Measurements from ENCODE around the gene OR1I1.

Gene OR1I1

DNA sequence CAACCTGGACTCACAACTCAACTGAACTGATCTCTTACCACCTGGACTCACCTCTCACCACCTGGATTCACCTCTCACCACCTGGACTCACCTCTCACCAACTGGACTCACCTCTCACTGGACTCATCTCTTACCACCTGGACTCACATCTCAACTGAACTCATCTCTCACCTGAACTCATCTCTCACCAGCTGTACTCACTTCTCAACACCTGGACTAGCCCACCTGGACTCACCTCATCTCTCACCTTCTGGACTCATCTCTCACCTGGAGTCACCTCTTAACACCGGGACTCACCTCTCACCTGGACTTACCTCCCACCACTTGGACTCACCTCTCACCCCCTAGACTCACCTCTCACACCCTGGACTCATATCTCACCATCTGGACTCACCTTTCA lies 40.0 kb upstream of the OR1I1 start:
- H3K14ac ChIP-seq (ENCODE audit: low read length), result no peak overlapping the region
- H4K91ac ChIP-seq (ENCODE audit: low read depth, low read length, poor library complexity), result no peak overlapping the region
- no peak overlapping the region for H4K8ac ChIP-seq (ENCODE audit: low read depth, low read length)
- H3K36me3 ChIP-seq (replicated peaks in 1 of 2; ENCODE audit: control insufficient read depth in 2 of 2, insufficient read depth in 2 of 2, low read length in 2 of 2), result no peaks in the 10 kb centered on the region
- H3K9me3 ChIP-seq (replicated peaks in 1 of 2; ENCODE audit: control insufficient read depth in 2 of 2, insufficient read depth in 1 of 2, low read depth in 1 of 2, low read length in 2 of 2), result peaks cover 0 to 12% of the 10 kb centered on the region in 2 donors
- no CpG with 5 or more reads among the region's 1 CpG for WGBS, 2 donors (ENCODE audit: extremely low coverage in 2 of 2, insufficient read length in 2 of 2, insufficient replicate concordance in 1 of 2)
- no peaks in the 10 kb centered on the region for H3K4me1 ChIP-seq (ENCODE audit: control insufficient read depth in 2 of 2, insufficient read depth in 1 of 2, low read depth in 1 of 2, low read length in 2 of 2)
- H3K79me1 ChIP-seq (ENCODE audit: low read depth, low read length), result peaks cover 2% of the 10 kb centered on the region
- no peak overlapping the region for H3K9ac ChIP-seq (ENCODE audit: low read depth, low read length, poor library complexity)
- H2BK12ac ChIP-seq (ENCODE audit: low read length), result no peak overlapping the region
- peak overlapping the region in 1 of 2 donors; percentile 32 for H3K4me3 ChIP-seq (ENCODE audit: low read length in 2 of 2)
- H3K27ac ChIP-seq (replicated peaks; ENCODE audit: low read length), result no peak overlapping the region
- no peak overlapping the region for H3K23ac ChIP-seq (ENCODE audit: low read depth, low read length, poor library complexity)
- no peak overlapping the region for H2AK5ac ChIP-seq (ENCODE audit: low read depth, low read length)
- no peak overlapping the region for H3K18ac ChIP-seq (ENCODE audit: low read length)
- no peak overlapping the region for H2BK15ac ChIP-seq (ENCODE audit: low read length)
- H3K4ac ChIP-seq (ENCODE audit: low read length), result no peak overlapping the region
- H2BK5ac ChIP-seq (ENCODE audit: low read length), result no peak overlapping the region
- DNase-seq (ENCODE audit: low spot score), result no peak
- H3K27me3 ChIP-seq (ENCODE audit: control insufficient read depth in 3 of 3, insufficient read depth in 3 of 3, low read depth in 1 of 3, low read length in 3 of 3), result peaks cover 0 to 9% (median 0%) of the 10 kb centered on the region in 3 experiments
- no peak overlapping the region for H2BK120ac ChIP-seq (ENCODE audit: low read depth, low read length)
- H2AFZ ChIP-seq (ENCODE audit: low read length), result no peak overlapping the region
- no peak overlapping the region for H3K4me2 ChIP-seq (ENCODE audit: insufficient read depth, low read length, poor library complexity, severe bottlenecking)

DNA sequence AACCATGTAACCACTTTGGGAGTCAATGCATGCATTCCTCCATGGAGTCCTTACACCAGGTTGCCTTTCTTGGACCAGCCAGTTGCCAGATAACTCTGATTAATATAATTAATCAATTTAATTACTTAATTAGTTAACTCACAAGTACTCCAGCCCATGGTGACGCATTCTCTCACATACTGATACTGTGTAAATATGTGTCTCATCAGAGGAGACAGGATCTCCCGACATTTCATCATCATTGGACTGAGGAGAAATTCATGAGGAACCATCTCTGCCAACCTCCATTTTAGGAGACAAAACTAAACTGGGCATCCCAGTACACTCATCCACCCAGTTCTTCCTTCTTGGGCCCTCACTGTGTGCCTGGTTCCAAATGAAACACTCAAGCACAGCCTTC lies 39.2 kb upstream of the OR1I1 start:
- no peak overlapping the region for H3K4me3 ChIP-seq (ENCODE audit: low read length in 2 of 2)
- no peak overlapping the region for H2BK12ac ChIP-seq (ENCODE audit: low read length)
- DNase-seq (ENCODE audit: low spot score), result no peak
- H4K8ac ChIP-seq (ENCODE audit: low read depth, low read length), result no peak overlapping the region
- H3K14ac ChIP-seq (ENCODE audit: low read length), result no peak overlapping the region
- WGBS, 2 donors (ENCODE audit: extremely low coverage in 2 of 2, insufficient read length in 2 of 2, insufficient replicate concordance in 1 of 2), result no CpG with 5 or more reads among the region's 2 CpGs
- H3K18ac ChIP-seq (ENCODE audit: low read length), result no peak overlapping the region
- H3K9me3 ChIP-seq (replicated peaks in 1 of 2; ENCODE audit: control insufficient read depth in 2 of 2, insufficient read depth in 1 of 2, low read depth in 1 of 2, low read length in 2 of 2), result peaks cover 0 to 12% of the 10 kb centered on the region in 2 donors
- H4K91ac ChIP-seq (ENCODE audit: low read depth, low read length, poor library complexity), result no peak overlapping the region
- no peaks in the 10 kb centered on the region for H3K4me1 ChIP-seq (ENCODE audit: control insufficient read depth in 2 of 2, insufficient read depth in 1 of 2, low read depth in 1 of 2, low read length in 2 of 2)
- H3K27me3 ChIP-seq (ENCODE audit: control insufficient read depth in 3 of 3, insufficient read depth in 3 of 3, low read depth in 1 of 3, low read length in 3 of 3), result peaks cover 0 to 6% (median 0%) of the 10 kb centered on the region in 3 experiments
- H3K27ac ChIP-seq (replicated peaks; ENCODE audit: low read length), result no peak overlapping the region
- no peak overlapping the region for H3K9ac ChIP-seq (ENCODE audit: low read depth, low read length, poor library complexity)
- no peak overlapping the region for H2AFZ ChIP-seq (ENCODE audit: low read length)
- H2BK5ac ChIP-seq (ENCODE audit: low read length), result no peak overlapping the region
- H2BK15ac ChIP-seq (ENCODE audit: low read length), result no peak overlapping the region
- no peak overlapping the region for H2BK120ac ChIP-seq (ENCODE audit: low read depth, low read length)
- H3K4me2 ChIP-seq (ENCODE audit: insufficient read depth, low read length, poor library complexity, severe bottlenecking), result no peak overlapping the region
- no peak overlapping the region for H3K23ac ChIP-seq (ENCODE audit: low read depth, low read length, poor library complexity)
- H3K4ac ChIP-seq (ENCODE audit: low read length), result no peak overlapping the region
- H3K79me1 ChIP-seq (ENCODE audit: low read depth, low read length), result peaks cover 2% of the 10 kb centered on the region
- H2AK5ac ChIP-seq (ENCODE audit: low read depth, low read length), result no peak overlapping the region
- H3K36me3 ChIP-seq (replicated peaks in 1 of 2; ENCODE audit: control insufficient read depth in 2 of 2, insufficient read depth in 2 of 2, low read length in 2 of 2), result no peaks in the 10 kb centered on the region

DNA sequence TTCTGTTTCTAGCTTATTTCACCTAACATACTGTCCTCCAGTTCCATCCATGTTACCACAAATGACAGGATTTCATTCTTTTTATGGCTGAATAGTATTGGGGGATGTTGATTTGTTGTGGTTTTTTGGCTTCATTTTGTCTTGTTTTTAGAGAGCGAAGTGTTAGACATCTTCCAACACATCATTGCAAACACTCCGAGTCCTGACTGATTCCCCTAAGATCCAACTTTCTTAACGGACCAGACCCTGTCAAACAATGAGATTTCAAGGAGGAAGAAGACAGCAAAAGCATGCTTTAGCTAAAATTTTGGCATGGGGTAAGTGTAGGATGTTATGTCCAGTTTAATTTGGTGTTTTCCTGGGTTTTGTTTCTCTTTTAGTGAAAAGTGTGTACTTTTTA lies 36.5 kb upstream of the OR1I1 start:
- no peak overlapping the region for H2BK12ac ChIP-seq (ENCODE audit: low read length)

DNA sequence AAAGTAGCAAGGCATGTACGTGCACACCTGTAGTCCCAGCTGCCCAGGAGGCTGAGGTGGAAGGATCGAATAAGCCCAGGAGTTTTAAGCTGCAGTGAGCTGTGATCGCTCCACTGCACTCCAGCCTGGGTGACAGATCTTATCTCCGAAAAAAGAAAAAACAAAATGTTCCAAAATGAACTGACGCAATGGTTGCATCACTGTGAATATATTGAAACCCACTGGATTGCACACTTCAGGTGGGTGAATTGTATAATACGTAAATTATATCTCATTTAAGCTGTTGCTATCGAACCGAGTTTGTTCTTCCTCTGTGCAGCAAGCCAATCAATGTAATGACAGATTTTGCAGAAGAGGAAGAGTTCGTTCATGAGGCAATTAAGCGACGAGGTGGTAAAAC lies 34.3 kb upstream of the OR1I1 start:
- DNase-seq (ENCODE audit: low spot score), result no peak
- Histone ChIP-seq H3K27me3 (ENCODE audit: control insufficient read depth in 3 of 3, insufficient read depth in 3 of 3, low read depth in 1 of 3, low read length in 3 of 3) (peaks cover 0 to 10% (median 0%) of the 10 kb centered on the region in 3 experiments), H4K91ac (ENCODE audit: low read depth, low read length, poor library complexity) (no peak overlapping the region), H3K79me1 (ENCODE audit: low read depth, low read length) (peaks cover 2% of the 10 kb centered on the region), H3K23ac (ENCODE audit: low read depth, low read length, poor library complexity) (no peak overlapping the region), H3K9ac (ENCODE audit: low read depth, low read length, poor library complexity) (no peak overlapping the region), H3K27ac (replicated peaks; ENCODE audit: low read length) (no peak overlapping the region), H3K4me3 (ENCODE audit: low read length in 2 of 2) (no peak overlapping the region), H2BK15ac (ENCODE audit: low read length) (no peak overlapping the region), H3K4ac (ENCODE audit: low read length) (no peak overlapping the region), H3K4me1 (ENCODE audit: control insufficient read depth in 2 of 2, insufficient read depth in 1 of 2, low read depth in 1 of 2, low read length in 2 of 2) (no peaks in the 10 kb centered on the region), H3K14ac (ENCODE audit: low read length) (no peak overlapping the region), H3K4me2 (ENCODE audit: insufficient read depth, low read length, poor library complexity, severe bottlenecking) (no peak overlapping the region), H3K9me3 (replicated peaks in 1 of 2; ENCODE audit: control insufficient read depth in 2 of 2, insufficient read depth in 1 of 2, low read depth in 1 of 2, low read length in 2 of 2) (peaks cover 0 to 10% of the 10 kb centered on the region in 2 donors), H3K18ac (ENCODE audit: low read length) (no peak overlapping the region), H2AFZ (ENCODE audit: low read length) (no peak overlapping the region), H2AK5ac (ENCODE audit: low read depth, low read length) (no peak overlapping the region), H3K36me3 (replicated peaks in 1 of 2; ENCODE audit: control insufficient read depth in 2 of 2, insufficient read depth in 2 of 2, low read length in 2 of 2) (no peaks in the 10 kb centered on the region), H2BK120ac (ENCODE audit: low read depth, low read length) (no peak overlapping the region), H2BK5ac (ENCODE audit: low read length) (no peak overlapping the region), H4K8ac (ENCODE audit: low read depth, low read length) (no peak overlapping the region), H2BK12ac (ENCODE audit: low read length) (no peak overlapping the region)
- WGBS, 2 donors (ENCODE audit: extremely low coverage in 2 of 2, insufficient read length in 2 of 2, insufficient replicate concordance in 1 of 2), result no CpG with 5 or more reads among the region's 11 CpGs

More for the DNA sequence above, 36.5 kb upstream of the OR1I1 start:
- H4K91ac ChIP-seq (ENCODE audit: low read depth, low read length, poor library complexity), result no peak overlapping the region
- H3K23ac ChIP-seq (ENCODE audit: low read depth, low read length, poor library complexity), result no peak overlapping the region
- no peak overlapping the region for H3K9ac ChIP-seq (ENCODE audit: low read depth, low read length, poor library complexity)
- no peak overlapping the region for H2BK5ac ChIP-seq (ENCODE audit: low read length)
- H3K4me3 ChIP-seq (ENCODE audit: low read length in 2 of 2), result no peak overlapping the region
- peaks cover 0 to 7% (median 0%) of the 10 kb centered on the region in 3 experiments for H3K27me3 ChIP-seq (ENCODE audit: control insufficient read depth in 3 of 3, insufficient read depth in 3 of 3, low read depth in 1 of 3, low read length in 3 of 3)
- H3K27ac ChIP-seq (replicated peaks; ENCODE audit: low read length), result no peak overlapping the region
- no peak overlapping the region for H3K4me2 ChIP-seq (ENCODE audit: insufficient read depth, low read length, poor library complexity, severe bottlenecking)
- no peak overlapping the region for H2AFZ ChIP-seq (ENCODE audit: low read length)
- no peak overlapping the region for H3K4ac ChIP-seq (ENCODE audit: low read length)
- H2AK5ac ChIP-seq (ENCODE audit: low read depth, low read length), result no peak overlapping the region
- H4K8ac ChIP-seq (ENCODE audit: low read depth, low read length), result no peak overlapping the region
- peaks cover 0 to 14% of the 10 kb centered on the region in 2 donors for H3K9me3 ChIP-seq (replicated peaks in 1 of 2; ENCODE audit: control insufficient read depth in 2 of 2, insufficient read depth in 1 of 2, low read depth in 1 of 2, low read length in 2 of 2)
- H3K4me1 ChIP-seq (ENCODE audit: control insufficient read depth in 2 of 2, insufficient read depth in 1 of 2, low read depth in 1 of 2, low read length in 2 of 2), result no peaks in the 10 kb centered on the region
- H3K36me3 ChIP-seq (replicated peaks in 1 of 2; ENCODE audit: control insufficient read depth in 2 of 2, insufficient read depth in 2 of 2, low read length in 2 of 2), result no peaks in the 10 kb centered on the region
- H2BK120ac ChIP-seq (ENCODE audit: low read depth, low read length), result no peak overlapping the region
- H3K79me1 ChIP-seq (ENCODE audit: low read depth, low read length), result peaks cover 2% of the 10 kb centered on the region
- DNase-seq (ENCODE audit: low spot score), result no peak
- H3K18ac ChIP-seq (ENCODE audit: low read length), result no peak overlapping the region
- H3K14ac ChIP-seq (ENCODE audit: low read length), result no peak overlapping the region
- WGBS, 2 donors (ENCODE audit: extremely low coverage in 2 of 2, insufficient read length in 2 of 2, insufficient replicate concordance in 1 of 2), result no CpG with 5 or more reads among the region's 3 CpGs
- H2BK15ac ChIP-seq (ENCODE audit: low read length), result no peak overlapping the region
